B cell (primary cell): ENCODE data around the gene PSMB5. TPM values are rescaled to one million over a fixed set of nuclear protein-coding genes. Genes with fewer than 3 reads are reported as not detected.

Experiments used
- ATAC-seq: fragments of 200-7000 bp; cut with Tn5 transposase; one replicate; pipeline ENCODE4 v1.10.0; 2021; ENCODE audit warnings: low read depth, mild to moderate bottlenecking, moderate number of reproducible peaks, moderate library complexity
- CTCF ChIA-PET: fragments of 350-600 bp; sonication (Branson Sonifier 250); formaldehyde crosslinking; loops from one replicate; lab custom pipeline; 2021; ENCODE audit warnings: antibody characterized with exemption, inconsistent platforms; lab: Charles Lee
- POLR2A ChIA-PET: fragments of 350-600 bp; sonication (Branson Sonifier 250); formaldehyde crosslinking; loops from one replicate; lab custom pipeline; 2021; ENCODE audit warnings: antibody characterized with exemption; lab: Charles Lee
- DNase-seq: peaks from one replicate; pipeline ENCODE4 v3.0.0; 2013
- H2AFZ ChIP-seq: 2 replicates; pipeline ENCODE4 v1.6.1; 2012; ENCODE audit warnings: mild to moderate bottlenecking, low read depth, low read length; ENCODE audit not compliant: insufficient read depth, poor library complexity, severe bottlenecking
- H3K27ac ChIP-seq, 2 donors: 1 replicate in 1 of 2; 2 replicates in 1 of 2; pipeline ENCODE4 v1.5.1; 2012 to 2013; ENCODE audit warnings: low read length in 2 of 2, mild to moderate bottlenecking in 2 of 2, moderate library complexity in 1 of 2
- H3K27me3 ChIP-seq, 4 experiments: fragments of 200-600 bp in 1 of 4; sonication (generic) in 1 of 4; replicated peaks in 1 of 4; 1 replicate in 2 of 4; 2 replicates in 2 of 4; pipeline versions ENCODE4 v1.6.1 to v1.7.0; 2013 to 2016; ENCODE audit warnings: low read length in 3 of 4, mild to moderate bottlenecking in 2 of 4, mixed read lengths in 1 of 4, moderate library complexity in 1 of 4; ENCODE audit not compliant: insufficient read depth in 4 of 4, control insufficient read depth in 3 of 4; ENCODE audit errors: control extremely low read depth in 1 of 4
- H3K36me3 ChIP-seq, 2 experiments: replicated peaks in 1 of 2; 1 replicate in 1 of 2; 2 replicates in 1 of 2; pipeline versions ENCODE4 v1.6.1 to v1.7.1; 2013; ENCODE audit warnings: low read length in 1 of 2; ENCODE audit not compliant: insufficient read depth in 2 of 2, control insufficient read depth in 1 of 2; ENCODE audit errors: control extremely low read depth in 1 of 2, extremely low read depth in 1 of 2
- H3K4me1 ChIP-seq, 2 donors: fragments of 200-600 bp in 1 of 2; sonication (generic) in 1 of 2; 1 replicate in 1 of 2; 2 replicates in 1 of 2; pipeline versions ENCODE4 v1.5.1 to v1.6.1; 2013 to 2017; ENCODE audit warnings: low read length in 2 of 2; ENCODE audit not compliant: control insufficient read depth in 2 of 2, insufficient read depth in 2 of 2
- H3K4me2 ChIP-seq: replicated peaks from 2 replicates; pipeline ENCODE3; 2012; ENCODE audit warnings: mild to moderate bottlenecking, low read depth, low read length; ENCODE audit not compliant: poor library complexity, severe bottlenecking
- H3K4me3 ChIP-seq, 5 experiments: fragments of 200-600 bp in 1 of 5; sonication (generic) in 1 of 5; 1 replicate in 3 of 5; 2 replicates in 2 of 5; pipeline versions ENCODE4 v1.5.1 to v1.7.0; 2011 to 2016; ENCODE audit warnings: low read length in 4 of 5, mild to moderate bottlenecking in 4 of 5, low read depth in 2 of 5, control low read depth in 1 of 5, moderate library complexity in 1 of 5; ENCODE audit not compliant: insufficient read depth in 1 of 5; ENCODE audit errors: control extremely low read depth in 1 of 5, extremely low read depth in 1 of 5
- H3K79me2 ChIP-seq: fragments of 200-600 bp; sonication (generic); one replicate; pipeline ENCODE4 v1.6.0; 2016; ENCODE audit warnings: low read length; ENCODE audit not compliant: control insufficient read depth, insufficient read depth
- H3K9ac ChIP-seq: fragments of 200-600 bp; sonication (generic); 2 replicates; pipeline ENCODE4 v1.6.1; 2017; ENCODE audit warnings: mild to moderate bottlenecking, low read length, moderate library complexity
- H3K9me3 ChIP-seq, 3 donors: one replicate each; pipeline versions ENCODE4 v1.6.1 to v1.7.1; 2013; ENCODE audit warnings: low read length in 2 of 3; ENCODE audit not compliant: control insufficient read depth in 2 of 3, insufficient read depth in 1 of 3; ENCODE audit errors: control extremely low read depth in 1 of 3
- H4K20me1 ChIP-seq: 2 replicates; pipeline ENCODE4 v1.6.0; 2012; ENCODE audit warnings: mild to moderate bottlenecking, low read length; ENCODE audit not compliant: insufficient read depth, control insufficient read depth, poor library complexity, severe bottlenecking
- H3K27ac Mint-ChIP-seq: one replicate; pipeline ENCODE4 v1.8.0; 2021; ENCODE audit warnings: mixed read lengths
- H3K27me3 Mint-ChIP-seq: one replicate; pipeline ENCODE4 v1.8.0; 2021; ENCODE audit warnings: mixed read lengths
- H3K4me1 Mint-ChIP-seq: one replicate; pipeline ENCODE4 v1.8.0; 2021; ENCODE audit warnings: mixed read lengths
- H3K4me3 Mint-ChIP-seq: one replicate; pipeline ENCODE4 v1.8.0; 2021; ENCODE audit warnings: mixed read lengths
- H3K9me3 Mint-ChIP-seq: one replicate; pipeline ENCODE4 v1.8.0; 2022; ENCODE audit warnings: mixed read lengths; ENCODE audit not compliant: insufficient read depth
- CTCF ChIP-seq: fragments of 200-600 bp; IDR thresholded peaks from one replicate; pipeline ENCODE4 v1.8.0; 2022; ENCODE audit warnings: antibody characterized with exemption, mild to moderate bottlenecking
- EZH2 ChIP-seq: IDR thresholded peaks from 2 replicates; pipeline ENCODE4 v1.6.1; 2012; ENCODE audit warnings: borderline replicate concordance, low read depth, mild to moderate bottlenecking, moderate library complexity, low read length; ENCODE audit not compliant: insufficient read depth, poor library complexity, severe bottlenecking
- WGBS: methylation state at CpG from one replicate; pipeline ENCODE4 v1.1.5; 2013; ENCODE audit warnings: missing lambda C conversion rate; ENCODE audit not compliant: insufficient coverage; 5-methylcytosine and 5-hydroxymethylcytosine counted together
- intact Hi-C: fragments of 100-400 bp; cut with micrococcal nuclease; formaldehyde crosslinking; loops from one replicate; pipeline ENCODE4 v1.10.0; 2022
- polyA plus RNA-seq: library from polyadenylated mRNA; depleted of rRNA; stranded (reverse); fragments of >200 nt; gene quantifications from 2 replicates; pipeline ENCODE4 v1.2.3, GENCODE V29; 2012
- total RNA-seq, 2 donors: library from RNA; stranded (reverse); fragments of 120-200 nt in 1 of 2; gene quantifications; 1 replicate in 1 of 2; 2 replicates in 1 of 2; pipeline versions ENCODE4 v1.2.3 to v1.2.4, GENCODE V29; 2013 to 2022

Gene PSMB5
- total and polyA plus RNA-seq, 2 donors (not counting 1 experiment from before 2014, with no cell fraction given) = 16.5 to 29.0 TPM

- under 1% methylated on average over 62 of the region's 62 CpGs for WGBS
- POLR2A ChIA-PET = interaction anchor here (0.6 to 2.2 kb wide), 9 partner anchors 11 to 184 kb away, joined by 3 to 20 read pairs (median 6); partner anchors contain the start of genes ACIN1, C14orf119, PRMT5 and PSMB5
- CTCF ChIA-PET = interaction anchor here (0.6 to 6.7 kb wide), 29 partner anchors 10 to 437 kb away, joined by 3 to 89 read pairs (median 5); partner anchors contain the start of genes AJUBA, CDH24, DAD1 and HAUS4
- Mint-ChIP-seq H3K27me3 (no peaks in the 10 kb centered on the region), H3K9me3 (no peaks in the 10 kb centered on the region), H3K4me3 (peak overlapping the region; percentile 99), H3K4me1 (peaks cover 42% of the 10 kb centered on the region), H3K27ac (peak overlapping the region; percentile 98)
- Histone ChIP-seq H3K9ac (peak overlapping the region; percentile 81), H3K79me2 (peaks cover 7% of the 10 kb centered on the region), H4K20me1 (no peaks in the 10 kb centered on the region), H2AFZ (peak overlapping the region; percentile 95), H3K4me2 (peak overlapping the region; percentile 84), H3K4me3 (peak overlapping the region; percentile 70 to 95 (median 85)), H3K4me1 (peaks cover 24 to 32% of the 10 kb centered on the region in 2 donors), H3K36me3 (no peaks in the 10 kb centered on the region), H3K27ac (peak overlapping the region; percentile 75 to 88), H3K9me3 (no peaks in the 10 kb centered on the region), H3K27me3 (no peaks in the 10 kb centered on the region)
- peak; percentile 98 for DNase-seq
- TF ChIP-seq CTCF = no peak
- no peak for TF ChIP-seq EZH2
- ATAC-seq = peak; percentile 91
- intact Hi-C loops = loop anchor here (1.0 to 10.0 kb wide), 8 partner anchors 20 to 417 kb away; partner anchors contain the start of genes ACIN1, BCL2L2, C14orf119 and CDH24
Observed at GRCh38 chr14:23006544-23007419, 27.9 kb downstream of the PSMB5 start.
